ENCODE measurements around the gene MTX1. TPM values are rescaled to one million over a fixed set of nuclear protein-coding genes. Genes with fewer than 3 reads are reported as not detected.
"Not testable (repeated sequence)": the region's sequence is repeated elsewhere in the genome, so short reads cannot be mapped to it uniquely, and the experiment has no call there.

MTX1 gene
- total and polyA plus RNA-seq, 2 experiments from 2014 or later = 77.7 to 106 TPM

- not testable (repeated sequence) for H2AFZ ChIP-seq; H3K9me3 Mint-ChIP-seq; H3K27ac ChIP-seq (ENCODE audit: low read depth); H3K36me3 ChIP-seq (ENCODE audit: insufficient read depth); H3K9me2 ChIP-seq (ENCODE audit: insufficient read depth); H3K4me2 ChIP-seq; H3K79me2 ChIP-seq (replicated peaks; ENCODE audit: insufficient read depth); H4K20me1 ChIP-seq (replicated peaks; ENCODE audit: insufficient read depth); H3K4me3 ChIP-seq; DNase-seq (ENCODE audit: low spot score); H3K36me3 Mint-ChIP-seq (ENCODE audit: low read depth); ATAC-seq; H3K27me3 ChIP-seq (ENCODE audit: insufficient read depth); H3K27ac Mint-ChIP-seq; H3K4me3 Mint-ChIP-seq; H3K27me3 Mint-ChIP-seq (ENCODE audit: insufficient read depth, low read depth, poor library complexity)
- Histone ChIP-seq H3K4me1 (ENCODE audit: insufficient read depth) (peaks cover 16% of the 10 kb centered on the region; the same call in 1 of the 2 replicates), H3F3A (replicated peaks; ENCODE audit: low read depth) (peaks cover 10% of the 10 kb centered on the region)
- H3K4me1 Mint-ChIP-seq = peaks cover 11% of the 10 kb centered on the region
Observed at GRCh38 chr1:155162631-155163030, 45.9 kb upstream of the MTX1 start.

GRCh38 chr1:155163785-155164184 is 44.7 kb upstream of the MTX1 start:
- H3K36me3 Mint-ChIP-seq (ENCODE audit: low read depth); H3K27ac ChIP-seq (ENCODE audit: low read depth); H3K27me3 ChIP-seq (ENCODE audit: insufficient read depth); H3K4me2 ChIP-seq; ATAC-seq; H3K9me2 ChIP-seq (ENCODE audit: insufficient read depth); H3K4me3 Mint-ChIP-seq; H4K20me1 ChIP-seq (replicated peaks; ENCODE audit: insufficient read depth); DNase-seq (ENCODE audit: low spot score); H3K79me2 ChIP-seq (replicated peaks; ENCODE audit: insufficient read depth); H2AFZ ChIP-seq; H3K27ac Mint-ChIP-seq; H3K27me3 Mint-ChIP-seq (ENCODE audit: insufficient read depth, low read depth, poor library complexity); H3K36me3 ChIP-seq (ENCODE audit: insufficient read depth); H3K9me3 Mint-ChIP-seq; H3K4me3 ChIP-seq: not testable (repeated sequence)
- peaks cover 16% of the 10 kb centered on the region; the same call in 1 of the 2 replicates for H3K4me1 ChIP-seq (ENCODE audit: insufficient read depth)
- peaks cover 19% of the 10 kb centered on the region for H3F3A ChIP-seq (replicated peaks; ENCODE audit: low read depth)
- peaks cover 11% of the 10 kb centered on the region for H3K4me1 Mint-ChIP-seq

GRCh38 chr1:155164625-155165024 is 43.9 kb upstream of the MTX1 start:
- not testable (repeated sequence) for H3K36me3 ChIP-seq (ENCODE audit: insufficient read depth); H3K4me2 ChIP-seq; H2AFZ ChIP-seq; DNase-seq (ENCODE audit: low spot score); H3K27me3 Mint-ChIP-seq (ENCODE audit: insufficient read depth, low read depth, poor library complexity); H3K4me3 ChIP-seq; H3K27ac Mint-ChIP-seq; H3K9me3 Mint-ChIP-seq; H3K9me2 ChIP-seq (ENCODE audit: insufficient read depth); H4K20me1 ChIP-seq (replicated peaks; ENCODE audit: insufficient read depth); H3K27ac ChIP-seq (ENCODE audit: low read depth); ATAC-seq; H3K4me3 Mint-ChIP-seq; H3K27me3 ChIP-seq (ENCODE audit: insufficient read depth); H3K79me2 ChIP-seq (replicated peaks; ENCODE audit: insufficient read depth)
- peaks cover 10% of the 10 kb centered on the region for H3K36me3 Mint-ChIP-seq (ENCODE audit: low read depth)
- H3K4me1 Mint-ChIP-seq = peaks cover 11% of the 10 kb centered on the region
- peaks cover 21% of the 10 kb centered on the region for H3F3A ChIP-seq (replicated peaks; ENCODE audit: low read depth)
- H3K4me1 ChIP-seq (ENCODE audit: insufficient read depth) = peaks cover 16% of the 10 kb centered on the region; the same call in 1 of the 2 replicates

GRCh38 chr1:155166051-155166470 is 42.4 kb upstream of the MTX1 start:
- Histone ChIP-seq H3K36me3 (ENCODE audit: insufficient read depth) (no peaks in the 10 kb centered on the region), H3K4me3 (peak overlapping the region; percentile 64), H3K4me1 (ENCODE audit: insufficient read depth) (peaks cover 16% of the 10 kb centered on the region; the same call in 1 of the 2 replicates), H3K79me2 (replicated peaks; ENCODE audit: insufficient read depth) (peaks cover 1% of the 10 kb centered on the region; the same call in 1 of the 2 replicates), H3K27me3 (ENCODE audit: insufficient read depth) (no peaks in the 10 kb centered on the region), H3F3A (replicated peaks; ENCODE audit: low read depth) (peaks cover 21% of the 10 kb centered on the region), H4K20me1 (replicated peaks; ENCODE audit: insufficient read depth) (no peaks in the 10 kb centered on the region), H3K4me2 (peak overlapping the region; percentile 95), H2AFZ (peak overlapping the region; percentile 100), H3K9me2 (ENCODE audit: insufficient read depth) (no peaks in the 10 kb centered on the region), H3K27ac (ENCODE audit: low read depth) (no peak overlapping the region)
- TF ChIP-seq EZH2 (IDR thresholded peaks at IDR 0.05; ENCODE audit: low read depth, unreplicated experiment) = no peak
- no peak for TF ChIP-seq ZNF114 (CRISPR knock-in tag; IDR thresholded peaks at IDR 0.05)
- TF ChIP-seq REST (IDR thresholded peaks at IDR 0.05; ENCODE audit: unreplicated experiment) = no peak
- TF ChIP-seq EZH2phosphoT487 (IDR thresholded peaks at IDR 0.05; ENCODE audit: unreplicated experiment) = no peak
- TF ChIP-seq NANOG (IDR thresholded peaks at IDR 0.05; ENCODE audit: borderline replicate concordance) = no peak
- TF ChIP-seq CREB1 (CRISPR knock-in tag; IDR thresholded peaks at IDR 0.05; ENCODE audit: low read depth) = no peak
- no peak for TF ChIP-seq STAT1 (IDR thresholded peaks at IDR 0.05; ENCODE audit: unreplicated experiment)
- TF ChIP-seq CTCF (conservative IDR thresholded peaks at IDR 0.05; ENCODE audit: low read depth in 2 of 2) = no peak
- H3K4me1 Mint-ChIP-seq = peaks cover 11% of the 10 kb centered on the region
- H3K27me3 Mint-ChIP-seq (ENCODE audit: insufficient read depth, low read depth, poor library complexity) = peaks cover 4% of the 10 kb centered on the region
- peak overlapping the region; percentile 85 for H3K4me3 Mint-ChIP-seq
- peaks cover 6% of the 10 kb centered on the region; the same call in 2 of the 3 replicates for H3K9me3 Mint-ChIP-seq
- H3K36me3 Mint-ChIP-seq (ENCODE audit: low read depth) = peaks cover 15% of the 10 kb centered on the region
- H3K27ac Mint-ChIP-seq = peak overlapping the region; percentile 87; the same call in 1 of the 2 replicates
- DNase-seq (ENCODE audit: low spot score) = peak; percentile 62
- ATAC-seq = peak; percentile 43
